ENCODE data around the gene ZNF518A. TPM values are rescaled to one million over a fixed set of nuclear protein-coding genes. Genes with fewer than 3 reads are reported as not detected.

ZNF518A gene
- total and polyA plus RNA-seq, 2 of the 13 experiments (the other 11 are each of a cell fraction or from before 2014, with no cell fraction given): 21.7 to 37.1 TPM

GRCh38 chr10:96082153-96082552 lies 47.9 kb upstream of the ZNF518A start (continued):
- TF ChIP-seq, protein P1, sequence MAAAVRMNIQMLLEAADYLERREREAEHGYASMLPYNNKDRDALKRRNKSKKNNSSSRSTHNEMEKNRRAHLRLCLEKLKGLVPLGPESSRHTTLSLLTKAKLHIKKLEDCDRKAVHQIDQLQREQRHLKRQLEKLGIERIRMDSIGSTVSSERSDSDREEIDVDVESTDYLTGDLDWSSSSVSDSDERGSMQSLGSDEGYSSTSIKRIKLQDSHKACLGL (CRISPR knock-in tag; IDR thresholded peaks at IDR 0.05): no peak
- TF ChIP-seq GTF2F1 (IDR thresholded peaks at IDR 0.05; ENCODE audit: low read length) (no peak), ZNF850 (CRISPR knock-in tag; conservative IDR thresholded peaks at IDR 0.05) (no peak), ZBTB7B (CRISPR knock-in tag; IDR thresholded peaks at IDR 0.05) (no peak), MEIS1 (CRISPR knock-in tag; IDR thresholded peaks at IDR 0.05; ENCODE audit: borderline replicate concordance) (no peak), ZNF329 (CRISPR knock-in tag; IDR thresholded peaks at IDR 0.05; ENCODE audit: low read depth) (no peak)
- TF ChIP-seq, protein P2, sequence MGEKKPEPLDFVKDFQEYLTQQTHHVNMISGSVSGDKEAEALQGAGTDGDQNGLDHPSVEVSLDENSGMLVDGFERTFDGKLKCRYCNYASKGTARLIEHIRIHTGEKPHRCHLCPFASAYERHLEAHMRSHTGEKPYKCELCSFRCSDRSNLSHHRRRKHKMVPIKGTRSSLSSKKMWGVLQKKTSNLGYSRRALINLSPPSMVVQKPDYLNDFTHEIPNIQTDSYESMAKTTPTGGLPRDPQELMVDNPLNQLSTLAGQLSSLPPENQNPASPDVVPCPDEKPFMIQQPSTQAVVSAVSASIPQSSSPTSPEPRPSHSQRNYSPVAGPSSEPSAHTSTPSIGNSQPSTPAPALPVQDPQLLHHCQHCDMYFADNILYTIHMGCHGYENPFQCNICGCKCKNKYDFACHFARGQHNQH (CRISPR knock-in tag; IDR thresholded peaks at IDR 0.05): no peak

DNA sequence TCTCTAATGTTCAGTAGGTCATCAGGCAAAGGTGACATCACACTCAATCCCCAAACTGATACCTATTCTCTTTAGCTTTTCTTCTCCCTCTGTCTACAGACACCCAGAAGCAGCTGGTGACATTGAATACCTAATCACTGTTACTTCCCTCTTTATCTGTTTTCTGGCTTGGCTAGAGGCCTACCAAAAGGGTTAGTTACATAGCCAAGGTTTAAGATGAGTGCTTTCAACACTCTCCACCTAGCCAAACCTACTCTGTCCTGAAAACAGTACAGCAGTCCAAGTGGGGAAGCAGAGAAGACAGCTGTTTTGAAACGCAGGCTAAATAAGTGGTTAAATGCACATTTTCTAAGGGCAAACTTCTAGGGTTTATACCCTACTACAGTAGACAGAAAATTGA lies 47.3 kb upstream of the ZNF518A start:
- no peak overlapping the region for H3K27ac ChIP-seq (ENCODE audit: extremely low read length, insufficient read depth, low read length)
- H3K4me2 ChIP-seq (ENCODE audit: low read depth, low read length): no peak overlapping the region
- FAIRE-seq: no peak
- WGBS (ENCODE audit: low lambda C conversion rate): 91% methylated on average over 1 of the region's 1 CpG
- H4K20me1 ChIP-seq (ENCODE audit: insufficient read depth, low read length): no peaks in the 10 kb centered on the region
- ChIA-PET CTCF (ENCODE audit: low intra/inter-chr PET ratio, low total read pairs) (no interaction called here), POLR2A (interaction anchor here (1.3 to 2.3 kb wide), 2 partner anchors 11 to 47 kb away, joined by 5 to 14 read pairs; partner anchors contain the start of gene ZNF518A)
- DNase-seq (ENCODE audit: low spot score): no peak
- H3K27me3 ChIP-seq (ENCODE audit: control insufficient read depth in 1 of 2, insufficient read depth in 2 of 2, low read length in 2 of 2): no peaks in the 10 kb centered on the region
- no peak overlapping the region for H2AFZ ChIP-seq (ENCODE audit: low read length)
- H3K9ac ChIP-seq (ENCODE audit: insufficient read depth, low read depth, low read length): no peak overlapping the region
- H3K36me3 ChIP-seq (replicated peaks in 1 of 2; ENCODE audit: control insufficient read depth in 1 of 2, insufficient read depth in 2 of 2, low read length in 2 of 2): no peaks in the 10 kb centered on the region
- no peak overlapping the region for H3K4me3 ChIP-seq (replicated peaks in 1 of 3; ENCODE audit: insufficient read depth in 1 of 3, low read depth in 2 of 3, low read length in 3 of 3)
- no peak for TF ChIP-seq MEF2D (CRISPR knock-in tag; IDR thresholded peaks at IDR 0.05)
- no peaks in the 10 kb centered on the region for H3K79me2 ChIP-seq (ENCODE audit: insufficient read depth, low read length)
- no TSS peak for BruUV-seq (replicated peaks)
- intact Hi-C loops (cut with micrococcal nuclease; ENCODE audit: unreplicated experiment) (no loop called here), in situ Hi-C loops (cut with HindIII; ENCODE audit: extremely low pct_ligation_motif_present, low pct_unique_long_range_greater_than_20kb) (no loop called here)
- ATAC-seq: no peak
- no peaks in the 10 kb centered on the region for H3K9me3 ChIP-seq (ENCODE audit: low read length)
- peaks cover 1% of the 10 kb centered on the region for H3K4me1 ChIP-seq (ENCODE audit: insufficient read depth, low read length)
